Stomach (tissue), 4 donors: ENCODE results near the gene LPAR1.

Experiments
- CTCF ChIP-seq, 7 experiments: fragments of 450-650 bp in 4 of 7; fragments of 200-600 bp in 3 of 7; sonication (generic) in 3 of 7; IDR thresholded peaks; one replicate each; pipeline ENCODE4 v1.5.1; 2016 to 2019; ENCODE audit warnings: antibody characterized with exemption in 7 of 7, control low read depth in 2 of 7, mild to moderate bottlenecking in 1 of 7
- EP300 ChIP-seq: sonication (generic); formaldehyde crosslinking; IDR thresholded peaks from one replicate; pipeline ENCODE4 v1.6.1; 2017; ENCODE audit warnings: antibody characterized with exemption
- POLR2A ChIP-seq, 4 donors: fragments of 450-650 bp; IDR thresholded peaks; one replicate each; pipeline ENCODE4 v1.6.1; 2016; ENCODE audit warnings: antibody characterized with exemption in 4 of 4, control low read depth in 2 of 4, mild to moderate bottlenecking in 1 of 4, moderate library complexity in 1 of 4
- POLR2AphosphoS5 ChIP-seq, 3 donors: sonication (generic); formaldehyde crosslinking; IDR thresholded peaks; one replicate each; pipeline ENCODE4 v1.6.1; 2016; ENCODE audit warnings: antibody characterized with exemption in 3 of 3

- TF ChIP-seq POLR2A (IDR thresholded peaks at IDR 0.05) = no peak
- TF ChIP-seq CTCF (IDR thresholded peaks at IDR 0.05) = no peak
- TF ChIP-seq POLR2AphosphoS5 (IDR thresholded peaks at IDR 0.05) = no peak
- no peak for TF ChIP-seq EP300
Measured at GRCh38 chr9:111001526-111001925, 36.7 kb downstream of the LPAR1 start.
